GM18907 (cell line): Measurements from ENCODE around the gene ERRFI1.
A peak's percentile ranks its signal among the peaks of the same experiment; 100 is the strongest.

Experiments
- ATAC-seq: cut with Tn5 transposase; IDR thresholded peaks from one replicate; pipeline ENCODE4 v1.9.1; 2021; ENCODE audit warnings: mild to moderate bottlenecking, moderate library complexity; ENCODE audit not compliant: unreplicated experiment

ERRFI1 gene

GRCh38 chr1:8004803-8005573 lies 21.1 kb downstream of the ERRFI1 start:
- no peak for ATAC-seq

- ATAC-seq, result no peak
Observed at GRCh38 chr1:8004113-8004802, 21.9 kb downstream of the ERRFI1 start.

GRCh38 chr1:8003438-8004112 lies 22.5 kb downstream of the ERRFI1 start:
- ATAC-seq, result no peak

- no peak for ATAC-seq
Observed at GRCh38 chr1:8002921-8003320, 23.2 kb downstream of the ERRFI1 start.

GRCh38 chr1:8002329-8002910 lies 23.7 kb downstream of the ERRFI1 start:
- ATAC-seq, result no peak

- no peak for ATAC-seq
Observed at GRCh38 chr1:7995437-7995836, 30.7 kb downstream of the ERRFI1 start.

- ATAC-seq, result no peak
Observed at GRCh38 chr1:7994827-7995226, 31.3 kb downstream of the ERRFI1 start.

- ATAC-seq, result peak; percentile 77
Observed at GRCh38 chr1:7993593-7994479, 32.3 kb downstream of the ERRFI1 start.

GRCh38 chr1:7992885-7993284 lies 33.2 kb downstream of the ERRFI1 start:
- no peak for ATAC-seq

- ATAC-seq, result no peak
Observed at GRCh38 chr1:7991504-7992440, 34.3 kb downstream of the ERRFI1 start.

GRCh38 chr1:7989762-7990428 lies 36.2 kb downstream of the ERRFI1 start:
- no peak for ATAC-seq

- no peak for ATAC-seq
Observed at GRCh38 chr1:7988576-7988975, 37.5 kb downstream of the ERRFI1 start.

GRCh38 chr1:7987528-7987927 lies 38.6 kb downstream of the ERRFI1 start:
- no peak for ATAC-seq

GRCh38 chr1:7985851-7986612 lies 40.1 kb downstream of the ERRFI1 start:
- no peak for ATAC-seq

- ATAC-seq, result no peak
Observed at GRCh38 chr1:7984811-7985210, 41.3 kb downstream of the ERRFI1 start.

GRCh38 chr1:7983086-7983778 lies 42.9 kb downstream of the ERRFI1 start:
- no peak for ATAC-seq

GRCh38 chr1:7980984-7981383 lies 45.1 kb downstream of the ERRFI1 start:
- no peak for ATAC-seq
